ENCODE measurements around the gene SLC7A4.
A peak's percentile ranks its signal among the peaks of the same experiment; 100 is the strongest.

Gene SLC7A4

GRCh38 chr22:20980938-20981722 lies 51.2 kb downstream of the SLC7A4 start:
- Mint-ChIP-seq H3K4me3 (peak overlapping the region; percentile 91 to 95), H3K27me3 (no peaks in the 10 kb centered on the region), H3K27ac (peak overlapping the region; percentile 93 to 97), H3K9me3 (peaks cover 9 to 13% of the 10 kb centered on the region in 2 donors), H3K4me1 (peaks cover 55% of the 10 kb centered on the region)
- DNase-seq = no peak
- ATAC-seq = no peak

- DNase-seq (no peak), ATAC-seq (no peak)
- Mint-ChIP-seq H3K9me3 (peaks cover 9 to 13% of the 10 kb centered on the region in 2 donors), H3K4me1 (peaks cover 55% of the 10 kb centered on the region), H3K27me3 (no peaks in the 10 kb centered on the region), H3K27ac (no peak overlapping the region), H3K4me3 (peak overlapping the region in 1 of 2 donors; percentile 95)
Measured at GRCh38 chr22:20980523-20980922, 51.8 kb downstream of the SLC7A4 start.

- Mint-ChIP-seq H3K27ac (no peak overlapping the region), H3K4me1 (peaks cover 55% of the 10 kb centered on the region), H3K4me3 (peak overlapping the region in 1 of 2 donors; percentile 84), H3K9me3 (peaks cover 9 to 13% of the 10 kb centered on the region in 2 donors), H3K27me3 (no peaks in the 10 kb centered on the region)
- ATAC-seq = no peak
- DNase-seq = no peak
Measured at GRCh38 chr22:20979940-20980453, 52.4 kb downstream of the SLC7A4 start.

GRCh38 chr22:20979243-20979809 lies 53.0 kb downstream of the SLC7A4 start:
- DNase-seq = peak; percentile 63 to 66
- Mint-ChIP-seq H3K4me3 (peak overlapping the region; percentile 69 to 84), H3K27me3 (no peaks in the 10 kb centered on the region), H3K27ac (peak overlapping the region in 1 of 2 donors; percentile 85), H3K4me1 (peaks cover 55% of the 10 kb centered on the region), H3K9me3 (peaks cover 9 to 13% of the 10 kb centered on the region in 2 donors)
- ATAC-seq = peak; percentile 66
